ENCODE measurements around the gene PBX4.

DNA sequence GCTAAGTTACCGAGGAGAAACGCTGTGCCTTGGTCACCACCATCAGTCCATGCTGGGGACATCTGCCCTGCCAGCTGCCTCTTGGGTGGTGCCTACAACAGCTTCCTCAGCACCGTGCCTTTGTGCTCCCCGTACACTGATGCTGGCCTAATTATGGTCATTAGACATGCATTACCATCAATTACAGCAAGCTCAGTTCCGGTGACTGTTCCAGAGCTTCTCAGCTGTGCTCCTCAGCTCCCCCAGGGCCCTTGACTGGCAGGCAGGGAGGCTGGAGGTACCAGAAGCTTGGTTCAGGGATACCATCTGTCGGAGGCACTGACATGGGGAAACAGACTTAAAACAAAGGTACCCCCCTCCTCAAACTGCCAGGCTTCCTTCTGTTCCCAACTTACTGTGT, 40.2 kb downstream of the PBX4 start:
- TF ChIP-seq, protein P1, sequence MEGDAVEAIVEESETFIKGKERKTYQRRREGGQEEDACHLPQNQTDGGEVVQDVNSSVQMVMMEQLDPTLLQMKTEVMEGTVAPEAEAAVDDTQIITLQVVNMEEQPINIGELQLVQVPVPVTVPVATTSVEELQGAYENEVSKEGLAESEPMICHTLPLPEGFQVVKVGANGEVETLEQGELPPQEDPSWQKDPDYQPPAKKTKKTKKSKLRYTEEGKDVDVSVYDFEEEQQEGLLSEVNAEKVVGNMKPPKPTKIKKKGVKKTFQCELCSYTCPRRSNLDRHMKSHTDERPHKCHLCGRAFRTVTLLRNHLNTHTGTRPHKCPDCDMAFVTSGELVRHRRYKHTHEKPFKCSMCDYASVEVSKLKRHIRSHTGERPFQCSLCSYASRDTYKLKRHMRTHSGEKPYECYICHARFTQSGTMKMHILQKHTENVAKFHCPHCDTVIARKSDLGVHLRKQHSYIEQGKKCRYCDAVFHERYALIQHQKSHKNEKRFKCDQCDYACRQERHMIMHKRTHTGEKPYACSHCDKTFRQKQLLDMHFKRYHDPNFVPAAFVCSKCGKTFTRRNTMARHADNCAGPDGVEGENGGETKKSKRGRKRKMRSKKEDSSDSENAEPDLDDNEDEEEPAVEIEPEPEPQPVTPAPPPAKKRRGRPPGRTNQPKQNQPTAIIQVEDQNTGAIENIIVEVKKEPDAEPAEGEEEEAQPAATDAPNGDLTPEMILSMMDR (IDR thresholded peaks at IDR 0.05), result no peak
- no peak for TF ChIP-seq POLR2A (IDR thresholded peaks at IDR 0.05)
- TF ChIP-seq EP300 (IDR thresholded peaks at IDR 0.05), result no peak
- TF ChIP-seq POLR2AphosphoS5 (IDR thresholded peaks at IDR 0.05), result no peak
